ENCODE data around the gene ANKIB1. TPM values are rescaled to one million over a fixed set of nuclear protein-coding genes. Genes with fewer than 3 reads are reported as not detected.

The ANKIB1 gene
- total and polyA plus RNA-seq, 2 donors (not counting 1 experiment from before 2014, with no cell fraction given) = 53.4 to 60.4 TPM

- H3K4me1 ChIP-seq (ENCODE audit: control insufficient read depth, extremely low read depth, insufficient read depth, low read length) = no peaks in the 10 kb centered on the region
- H3K4me3 ChIP-seq (replicated peaks in 1 of 4; ENCODE audit: control extremely low read depth in 1 of 4, insufficient read depth in 1 of 4, low read depth in 3 of 4, low read length in 4 of 4) = no peak overlapping the region
- no peak overlapping the region for H3K9ac ChIP-seq (ENCODE audit: insufficient read depth, low read length)
- H3K27me3 ChIP-seq (ENCODE audit: control insufficient read depth, insufficient read depth, low read length) = no peaks in the 10 kb centered on the region
- H2AFZ ChIP-seq (ENCODE audit: low read length) = no peak overlapping the region
- TF ChIP-seq CTCF (conservative IDR thresholded peaks at IDR 0.05 in 1 of 2, IDR thresholded peaks at IDR 0.05 in 1 of 2; ENCODE audit: low read depth in 1 of 2, low read length in 2 of 2) (no peak), EZH2 (IDR thresholded peaks at IDR 0.05; ENCODE audit: low read length, missing control alignments) (no peak)
- H3K79me2 ChIP-seq (ENCODE audit: control insufficient read depth, insufficient read depth, low read length) = no peaks in the 10 kb centered on the region
- H4K20me1 ChIP-seq (ENCODE audit: control insufficient read depth, extremely low read depth, insufficient read depth, low read length) = no peaks in the 10 kb centered on the region
- no peak overlapping the region for H3K4me2 ChIP-seq (ENCODE audit: extremely low read depth, insufficient read depth, low read length)
- no peaks in the 10 kb centered on the region for H3K36me3 ChIP-seq (ENCODE audit: control insufficient read depth, insufficient read depth, low read length)
- no peaks in the 10 kb centered on the region for H3K9me3 ChIP-seq (ENCODE audit: control insufficient read depth, insufficient read depth, low read depth, low read length)
- no peak overlapping the region for H3K27ac ChIP-seq (ENCODE audit: insufficient read depth, low read length)
- no peak for DNase-seq (ENCODE audit: low read depth in 2 of 2)
Observed at GRCh38 chr7:92433019-92433418, 187.2 kb downstream of the ANKIB1 start.

GRCh38 chr7:92435542-92435941 is 189.8 kb downstream of the ANKIB1 start:
- Histone ChIP-seq H3K4me1 (ENCODE audit: control insufficient read depth, extremely low read depth, insufficient read depth, low read length) (no peaks in the 10 kb centered on the region), H3K9me3 (ENCODE audit: control insufficient read depth, insufficient read depth, low read depth, low read length) (no peaks in the 10 kb centered on the region), H3K27me3 (ENCODE audit: control insufficient read depth, insufficient read depth, low read length) (peaks cover 8% of the 10 kb centered on the region), H3K4me2 (ENCODE audit: extremely low read depth, insufficient read depth, low read length) (no peak overlapping the region), H3K79me2 (ENCODE audit: control insufficient read depth, insufficient read depth, low read length) (no peaks in the 10 kb centered on the region), H3K36me3 (ENCODE audit: control insufficient read depth, insufficient read depth, low read length) (no peaks in the 10 kb centered on the region), H2AFZ (ENCODE audit: low read length) (no peak overlapping the region), H4K20me1 (ENCODE audit: control insufficient read depth, extremely low read depth, insufficient read depth, low read length) (no peaks in the 10 kb centered on the region), H3K9ac (ENCODE audit: insufficient read depth, low read length) (no peak overlapping the region), H3K4me3 (replicated peaks in 1 of 4; ENCODE audit: control extremely low read depth in 1 of 4, insufficient read depth in 1 of 4, low read depth in 3 of 4, low read length in 4 of 4) (no peak overlapping the region), H3K27ac (ENCODE audit: insufficient read depth, low read length) (no peak overlapping the region)
- TF ChIP-seq EZH2 (IDR thresholded peaks at IDR 0.05; ENCODE audit: low read length, missing control alignments) = no peak
- TF ChIP-seq CTCF (conservative IDR thresholded peaks at IDR 0.05 in 1 of 2, IDR thresholded peaks at IDR 0.05 in 1 of 2; ENCODE audit: low read depth in 1 of 2, low read length in 2 of 2) = no peak
- DNase-seq (ENCODE audit: low read depth in 2 of 2) = no peak

GRCh38 chr7:92436612-92437445 is 191.1 kb downstream of the ANKIB1 start:
- H3K79me2 ChIP-seq (ENCODE audit: control insufficient read depth, insufficient read depth, low read length) = no peaks in the 10 kb centered on the region
- TF ChIP-seq EZH2 (IDR thresholded peaks at IDR 0.05; ENCODE audit: low read length, missing control alignments) (no peak), CTCF (conservative IDR thresholded peaks at IDR 0.05 in 1 of 2, IDR thresholded peaks at IDR 0.05 in 1 of 2; ENCODE audit: low read depth in 1 of 2, low read length in 2 of 2) (no peak)
- no peak for DNase-seq (ENCODE audit: low read depth in 2 of 2)

More at GRCh38 chr7:92436612-92437445, 191.1 kb downstream of the ANKIB1 start:
- no peak overlapping the region for H2AFZ ChIP-seq (ENCODE audit: low read length)
- peaks cover 8% of the 10 kb centered on the region for H3K27me3 ChIP-seq (ENCODE audit: control insufficient read depth, insufficient read depth, low read length)
- no peaks in the 10 kb centered on the region for H3K4me1 ChIP-seq (ENCODE audit: control insufficient read depth, extremely low read depth, insufficient read depth, low read length)
- no peak overlapping the region for H3K9ac ChIP-seq (ENCODE audit: insufficient read depth, low read length)
- H3K36me3 ChIP-seq (ENCODE audit: control insufficient read depth, insufficient read depth, low read length) = no peaks in the 10 kb centered on the region
- H4K20me1 ChIP-seq (ENCODE audit: control insufficient read depth, extremely low read depth, insufficient read depth, low read length) = no peaks in the 10 kb centered on the region
- H3K9me3 ChIP-seq (ENCODE audit: control insufficient read depth, insufficient read depth, low read depth, low read length) = no peaks in the 10 kb centered on the region
- no peak overlapping the region for H3K4me3 ChIP-seq (replicated peaks in 1 of 4; ENCODE audit: control extremely low read depth in 1 of 4, insufficient read depth in 1 of 4, low read depth in 3 of 4, low read length in 4 of 4)
- no peak overlapping the region for H3K4me2 ChIP-seq (ENCODE audit: extremely low read depth, insufficient read depth, low read length)
- H3K27ac ChIP-seq (ENCODE audit: insufficient read depth, low read length) = no peak overlapping the region
